HG03439 (cell line): Measurements from ENCODE around the gene PDZK1.
"Not testable (repeated sequence)": the region's sequence is repeated elsewhere in the genome, so short reads cannot be mapped to it uniquely, and the experiment has no call there.

Experiments
- ATAC-seq: cut with Tn5 transposase; IDR thresholded peaks from one replicate; pipeline ENCODE4 v1.9.1; 2021; ENCODE audit warnings: mild to moderate bottlenecking, moderate library complexity; ENCODE audit not compliant: unreplicated experiment

The PDZK1 gene

DNA sequence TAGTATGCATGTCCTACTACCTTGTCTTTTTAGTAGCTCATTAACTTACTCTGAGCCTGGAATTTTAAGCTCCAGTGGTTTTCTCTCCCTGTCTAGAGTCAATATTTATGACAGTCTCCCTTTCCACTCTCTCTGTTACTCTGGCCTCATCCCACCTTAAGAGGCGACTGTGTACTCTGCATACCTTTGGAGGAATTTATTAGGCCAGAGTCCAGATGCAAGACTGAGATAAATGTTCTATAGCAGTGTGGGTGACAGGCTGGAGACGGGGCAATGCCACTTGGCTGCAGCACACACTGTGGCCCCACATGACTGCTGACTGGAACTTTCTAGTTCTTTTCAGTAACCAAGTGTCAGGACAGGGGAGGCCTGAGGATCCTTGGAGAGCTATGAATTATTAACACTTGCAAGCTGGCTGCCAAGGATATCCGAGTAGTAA lies 4.1 kb upstream of the PDZK1 start:
- no peak for ATAC-seq

DNA sequence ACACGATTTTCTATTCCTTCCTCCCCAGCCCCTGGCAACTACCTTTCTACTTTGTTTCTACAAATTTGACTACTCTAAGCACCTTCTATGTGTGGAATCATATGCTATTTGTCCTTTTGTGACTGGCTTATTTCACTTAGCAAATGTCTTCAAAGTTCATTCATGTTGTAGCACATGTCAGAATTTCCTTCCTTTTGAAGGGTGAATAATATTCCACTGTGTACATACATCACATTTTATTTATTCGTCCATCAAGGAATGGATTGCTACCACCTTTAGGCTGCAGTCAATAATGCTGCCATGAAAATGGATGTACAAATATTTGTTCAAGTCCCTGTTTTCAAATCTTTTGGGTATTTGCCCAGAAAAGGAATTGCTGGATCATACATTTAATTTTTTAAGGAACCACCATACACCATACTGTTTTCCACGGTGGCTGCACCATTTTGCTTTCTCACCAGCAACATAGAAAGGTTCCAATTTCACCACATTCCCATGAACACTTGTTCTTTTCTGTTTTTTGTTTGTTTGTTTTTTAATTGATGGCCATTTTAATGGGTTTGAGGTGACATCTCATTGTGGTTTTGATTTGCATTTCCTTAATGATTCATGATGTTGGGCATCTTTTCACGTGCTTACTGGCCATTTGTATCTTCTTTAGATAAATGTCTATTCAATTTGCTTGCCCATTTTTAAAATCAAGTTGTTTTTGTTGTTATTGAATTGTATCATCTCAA lies 3.3 kb upstream of the PDZK1 start:
- no peak for ATAC-seq

DNA sequence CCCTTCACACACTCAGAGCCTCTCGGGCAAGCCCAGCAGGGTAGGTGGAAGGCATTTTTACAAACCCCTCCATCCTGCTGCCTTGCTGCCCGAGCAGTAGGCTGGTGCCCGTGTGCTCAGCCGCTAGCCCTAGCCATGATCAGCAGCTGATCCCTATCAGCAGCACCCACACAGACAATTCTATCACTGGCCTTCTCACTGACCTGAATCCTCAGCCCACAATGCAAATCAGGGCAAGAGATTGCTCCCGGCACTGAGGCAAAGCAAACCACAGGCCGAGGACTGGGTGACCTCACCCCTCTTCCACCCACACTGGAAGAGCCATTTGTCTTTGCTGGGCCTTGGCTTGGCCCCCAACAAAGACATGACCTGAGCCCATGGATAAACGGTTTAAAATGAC lies 895 bp upstream of the PDZK1 start:
- no peak for ATAC-seq

DNA sequence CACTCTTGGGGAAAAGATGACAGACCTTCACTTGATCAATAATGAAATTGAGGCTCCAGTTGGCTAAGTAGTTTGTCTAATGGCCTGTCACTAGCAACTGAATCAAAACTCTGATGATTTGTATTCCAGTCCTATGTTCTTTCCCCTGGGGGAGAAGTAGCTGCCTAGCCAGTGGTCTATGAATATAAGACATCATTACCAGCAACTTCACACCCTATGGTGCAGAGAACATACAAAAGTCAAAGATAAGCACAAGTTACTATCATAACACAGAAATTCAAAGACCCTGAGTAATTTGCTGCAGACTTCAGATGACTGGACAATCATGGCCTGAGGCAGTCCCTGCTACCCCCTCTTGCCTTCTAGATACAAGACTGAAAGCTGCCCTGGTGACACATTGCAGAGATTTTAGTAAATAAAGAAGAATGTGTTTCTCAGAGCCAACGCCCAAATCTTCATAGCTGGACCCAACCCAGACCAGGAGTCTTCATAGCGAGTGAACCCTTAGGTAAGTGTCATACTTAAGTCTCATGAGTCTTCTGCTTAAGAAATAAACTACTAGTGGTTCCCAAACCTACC lies 993 bp downstream of the PDZK1 start:
- ATAC-seq: no peak

DNA sequence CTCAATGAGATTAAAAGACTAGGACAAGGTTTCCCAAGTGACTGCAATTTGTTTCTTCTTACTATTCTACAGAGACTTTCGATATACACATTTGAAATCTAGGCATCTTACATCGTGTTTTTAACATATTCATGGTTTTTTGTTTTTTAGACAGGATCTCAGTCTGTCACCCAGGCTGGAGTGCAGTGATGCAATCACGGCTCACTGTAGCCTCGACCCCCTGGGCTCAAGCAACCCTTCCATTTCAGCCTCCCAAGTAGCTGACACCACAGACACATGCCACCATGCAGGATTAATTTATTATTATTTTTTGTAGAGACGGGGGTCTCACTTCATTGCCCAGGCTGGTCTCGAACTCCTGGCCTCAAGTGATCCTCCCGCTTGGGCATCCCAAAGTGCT lies 1.5 kb downstream of the PDZK1 start:
- ATAC-seq: no peak

DNA sequence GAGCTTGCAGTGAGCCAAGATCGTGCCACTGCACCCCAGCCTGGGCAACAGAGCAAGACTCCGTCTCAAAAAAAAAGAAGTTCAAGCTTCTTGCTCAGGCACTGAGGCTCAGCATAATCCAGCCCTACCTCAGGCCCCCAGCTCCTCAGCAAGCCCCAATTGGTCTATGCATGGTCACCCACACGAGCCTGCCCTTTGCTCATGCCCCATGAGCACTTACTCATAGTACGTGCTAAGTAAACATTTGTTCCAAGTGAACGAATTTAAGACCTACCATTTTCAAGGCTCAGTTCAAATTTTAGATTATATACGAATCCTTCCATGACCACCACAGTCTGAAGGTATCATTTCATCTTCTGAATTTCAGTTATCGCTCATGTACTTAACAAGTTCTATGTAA lies 4.3 kb downstream of the PDZK1 start:
- ATAC-seq: no peak

DNA sequence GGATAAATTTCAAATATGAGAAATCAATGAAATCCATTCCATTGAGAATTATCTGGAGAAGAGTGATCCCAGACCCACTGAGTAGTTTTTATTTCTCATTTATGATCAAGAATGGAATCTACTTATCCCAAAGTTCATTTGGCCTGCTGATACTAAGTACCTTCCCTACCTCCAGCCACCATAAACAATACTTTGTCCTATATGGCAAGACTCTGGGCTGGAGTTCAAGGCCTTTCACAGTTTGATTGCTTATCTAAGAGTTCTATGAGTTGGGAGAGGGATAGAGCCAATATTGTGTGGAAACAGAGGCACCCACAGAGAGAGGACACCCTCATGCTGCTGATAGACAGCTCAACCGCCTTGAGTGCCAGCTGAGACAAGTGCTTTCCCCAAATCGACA lies 5.1 kb downstream of the PDZK1 start:
- no peak for ATAC-seq

DNA sequence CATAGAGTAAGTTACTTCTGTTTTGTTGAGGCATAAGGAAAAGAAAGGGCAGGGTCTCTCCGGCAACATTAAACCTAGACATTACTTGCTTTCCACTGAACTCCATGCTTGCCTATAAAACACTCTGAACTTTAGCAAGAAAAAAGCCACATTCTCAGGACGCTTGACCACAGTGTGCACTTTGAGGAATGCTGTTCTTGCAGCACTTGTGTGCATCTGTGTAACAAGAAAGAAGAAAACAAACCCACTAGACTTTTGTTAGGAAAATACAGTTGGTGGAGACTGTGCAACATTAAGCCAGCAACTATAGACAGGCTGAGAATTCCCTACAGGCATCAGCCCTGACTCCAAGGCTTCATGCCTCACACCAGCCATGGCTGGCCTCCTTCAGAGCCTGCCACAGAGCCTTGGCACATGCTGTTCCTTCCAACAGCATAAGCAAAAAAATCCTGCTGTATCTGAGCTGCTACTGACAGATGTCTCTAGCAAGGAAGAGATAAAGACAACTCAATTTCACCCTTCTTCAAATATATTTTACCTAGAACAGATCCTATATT lies 5.8 kb downstream of the PDZK1 start:
- ATAC-seq: no peak

DNA sequence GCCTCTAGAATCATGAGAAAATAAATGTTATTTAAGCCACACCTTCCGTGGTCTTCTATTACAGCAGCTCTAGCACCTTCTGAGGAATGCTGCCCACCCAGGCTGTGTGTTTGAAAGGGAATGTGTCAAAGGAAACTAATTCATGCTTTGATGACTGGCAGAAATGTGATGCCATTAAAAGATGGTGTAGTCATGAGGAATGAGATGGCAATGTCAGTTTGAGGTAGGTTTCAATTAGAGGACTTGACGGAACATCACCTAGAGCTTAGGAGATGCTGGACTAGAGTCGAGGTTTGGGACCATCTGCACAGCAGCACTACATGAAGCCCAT lies 10.6 kb downstream of the PDZK1 start:
- ATAC-seq: no peak

DNA sequence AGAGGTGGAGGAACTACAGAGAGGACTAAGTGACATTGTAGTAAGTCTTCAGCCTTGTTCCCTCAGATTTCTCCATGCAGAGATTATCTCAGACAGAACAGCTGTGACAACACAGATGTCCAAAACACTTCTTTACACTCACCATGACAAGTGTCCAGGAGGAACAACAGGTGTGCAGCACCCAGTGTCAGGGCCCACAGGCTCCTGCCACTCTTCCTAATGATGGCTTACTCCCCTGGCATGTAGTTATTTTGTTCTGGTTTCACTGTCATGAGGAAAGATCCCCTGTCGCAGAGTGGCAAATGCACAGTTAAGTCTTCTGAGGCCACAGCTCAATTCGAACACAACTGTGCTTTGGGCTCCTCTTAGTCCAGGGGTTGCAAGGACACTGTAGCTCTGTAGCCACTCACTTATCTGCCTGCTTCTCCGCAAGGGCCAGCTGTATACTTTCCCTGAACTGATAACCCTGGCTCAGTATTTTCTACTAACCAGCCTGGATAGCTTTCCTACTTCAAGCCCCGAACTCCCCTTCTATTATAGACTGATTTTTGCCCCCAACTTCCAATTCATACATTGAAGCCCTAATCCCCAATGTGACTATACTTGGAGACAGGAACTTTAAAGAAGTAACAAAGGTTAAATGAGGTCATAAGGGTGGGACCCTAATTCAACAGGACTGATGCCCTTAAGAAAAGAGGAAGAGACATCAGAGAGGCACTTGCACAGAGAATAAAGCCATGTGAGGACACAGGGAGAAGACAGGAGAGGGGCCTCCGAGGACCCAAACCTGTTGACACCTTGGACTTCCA lies 11.1 kb downstream of the PDZK1 start:
- no peak for ATAC-seq

DNA sequence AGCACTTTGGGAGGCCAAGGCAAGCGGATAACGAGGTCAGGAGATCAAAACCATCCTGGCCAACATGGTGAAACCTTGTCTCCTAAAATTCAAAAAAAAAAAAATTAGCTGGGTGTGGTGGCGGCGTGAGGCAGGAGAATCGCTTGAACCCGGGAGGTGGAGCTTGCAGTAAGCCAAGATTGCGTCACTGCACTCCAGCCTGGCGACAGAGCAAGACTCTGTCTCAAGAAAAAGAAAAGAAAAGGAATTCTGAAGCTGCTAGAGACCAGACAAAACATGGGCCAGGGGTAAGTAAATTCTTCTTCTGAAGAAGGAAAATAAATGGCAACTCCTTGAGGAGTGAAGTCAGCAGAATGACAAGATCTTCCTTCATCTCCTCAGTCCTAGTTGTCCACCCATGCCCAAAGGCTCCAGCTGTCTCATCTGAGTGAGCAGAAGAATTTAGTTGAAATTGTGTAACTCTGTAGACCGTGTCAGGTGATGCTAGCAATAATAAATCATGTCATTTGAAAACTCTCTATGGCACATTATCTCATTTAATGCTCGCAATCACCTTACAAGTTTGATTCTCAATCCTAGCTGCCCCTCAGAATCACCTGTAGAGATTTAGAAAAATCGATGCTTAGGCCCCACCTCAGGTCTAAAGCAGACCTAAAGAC lies 14.3 kb downstream of the PDZK1 start:
- ATAC-seq: no peak

DNA sequence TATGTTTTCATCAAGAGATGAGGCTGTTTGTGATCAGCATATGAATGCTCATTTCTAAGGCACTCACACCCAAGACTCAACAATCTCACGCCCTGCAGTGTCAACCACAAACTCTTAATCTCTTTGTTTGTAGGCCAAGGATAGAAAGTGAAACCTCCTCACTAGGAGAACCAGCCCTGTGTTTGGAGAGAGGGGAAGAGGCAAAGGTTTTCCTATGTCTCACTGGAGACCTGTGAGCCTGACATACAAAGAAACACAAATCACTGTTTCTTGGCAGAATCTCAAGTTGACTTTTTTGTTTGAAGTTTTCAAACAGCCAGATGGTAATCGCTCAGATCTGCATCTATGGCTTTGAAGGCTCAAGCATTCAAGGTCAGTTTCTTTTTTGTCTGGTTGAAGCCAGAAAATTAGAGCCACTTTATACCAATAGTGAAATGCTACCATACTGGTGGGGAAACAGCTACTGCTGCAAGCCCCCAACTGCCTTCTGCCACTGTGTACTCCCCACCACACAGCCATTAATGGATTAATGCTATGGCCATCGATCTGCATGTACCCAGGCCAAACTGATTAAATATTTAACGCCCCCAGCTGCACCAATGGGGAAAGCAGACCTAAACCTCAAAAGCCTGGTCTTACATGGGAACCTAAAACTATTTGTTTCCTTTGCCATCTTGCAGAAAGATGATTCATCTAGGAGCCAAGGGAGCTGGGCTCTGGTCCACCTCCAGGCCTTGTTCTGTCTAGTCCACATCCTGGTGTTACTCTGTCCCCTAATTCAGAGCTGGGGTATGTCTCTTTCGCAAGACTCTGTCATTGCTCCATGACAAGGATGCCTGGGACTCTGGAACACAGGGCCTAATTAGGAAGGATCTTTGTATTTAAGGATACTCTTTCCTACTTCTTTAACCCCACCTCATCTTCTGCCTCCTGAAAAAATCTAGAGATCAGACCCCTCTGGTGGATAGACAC lies 16.3 kb downstream of the PDZK1 start:
- ATAC-seq: no peak

DNA sequence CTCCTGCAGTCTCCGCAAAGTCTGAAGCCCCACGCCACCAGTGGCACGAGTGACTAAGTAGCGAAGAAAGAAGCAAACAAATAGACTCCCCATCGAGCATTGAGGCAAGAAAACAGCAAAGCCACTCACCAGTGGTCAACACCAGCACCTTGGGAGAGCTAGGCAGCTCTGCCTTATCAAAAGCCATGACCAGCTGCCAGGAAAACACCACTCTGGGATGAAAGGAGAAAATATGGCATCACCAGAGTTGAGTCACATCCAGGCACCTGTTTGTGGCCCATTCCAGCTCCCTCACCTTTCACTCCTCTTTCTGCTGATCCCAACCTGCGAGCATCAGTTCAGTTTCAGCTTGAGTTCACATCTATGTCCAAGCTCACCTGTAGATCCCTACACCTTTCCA lies 17.2 kb downstream of the PDZK1 start:
- ATAC-seq: no peak

DNA sequence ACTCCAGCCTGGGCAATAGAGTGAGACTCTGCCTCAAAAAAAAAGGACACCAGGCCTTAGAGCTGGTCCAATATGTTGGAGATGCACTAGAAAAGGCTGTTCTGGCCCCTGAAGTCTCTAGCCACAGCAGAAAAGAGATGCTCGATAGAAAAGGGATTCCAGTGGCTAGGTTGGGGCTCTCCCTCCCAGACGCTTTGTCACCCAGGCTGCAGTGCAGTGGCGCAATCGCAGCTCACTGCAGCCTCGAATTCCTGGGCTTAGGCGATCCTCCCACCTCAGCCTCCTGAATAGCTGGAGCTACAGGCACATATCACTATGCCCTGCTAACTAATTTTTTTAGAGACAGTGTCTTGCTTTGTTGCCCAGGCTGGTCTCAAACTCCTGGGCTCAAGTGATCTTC lies 18.2 kb downstream of the PDZK1 start:
- no peak for ATAC-seq

DNA sequence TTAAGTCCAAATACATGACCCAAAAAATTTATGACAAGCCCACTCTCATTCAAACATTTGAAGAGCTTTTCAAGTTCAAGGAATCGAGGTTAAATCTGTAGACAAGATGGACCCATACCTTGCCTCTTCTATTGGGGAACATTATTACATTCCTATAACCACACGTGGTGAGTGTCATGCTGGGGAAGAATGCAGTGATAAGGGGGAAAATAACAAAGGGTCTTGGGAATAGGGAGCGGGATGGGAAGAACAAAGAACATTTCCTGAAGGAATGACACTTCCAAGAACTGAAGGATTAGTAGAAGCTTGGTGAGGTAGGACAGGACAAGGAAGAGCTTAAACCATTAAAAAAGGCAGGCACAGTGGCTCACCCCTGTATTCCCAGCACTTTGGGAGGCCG lies 18.8 kb downstream of the PDZK1 start:
- no peak for ATAC-seq

DNA sequence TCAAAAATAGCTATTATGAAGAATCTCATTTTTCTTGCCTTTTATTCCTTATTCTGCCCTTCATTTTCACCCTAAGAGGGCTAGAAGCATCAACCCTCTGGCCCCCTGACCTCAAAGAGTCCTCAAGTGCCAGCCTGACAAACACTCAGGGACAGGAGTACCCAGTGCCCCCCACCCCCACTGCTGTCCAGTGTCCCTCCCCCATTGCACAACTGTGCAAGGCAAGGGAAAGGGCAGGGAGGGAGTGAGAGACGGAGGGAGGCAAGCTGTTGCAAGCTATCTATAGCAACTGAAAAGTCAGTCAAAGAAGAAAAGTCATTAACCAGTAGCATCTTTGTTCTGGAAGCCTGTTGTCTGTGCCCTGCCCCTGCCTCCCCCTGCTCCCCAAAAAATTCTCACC lies 21.1 kb downstream of the PDZK1 start:
- ATAC-seq: not testable (repeated sequence)

DNA sequence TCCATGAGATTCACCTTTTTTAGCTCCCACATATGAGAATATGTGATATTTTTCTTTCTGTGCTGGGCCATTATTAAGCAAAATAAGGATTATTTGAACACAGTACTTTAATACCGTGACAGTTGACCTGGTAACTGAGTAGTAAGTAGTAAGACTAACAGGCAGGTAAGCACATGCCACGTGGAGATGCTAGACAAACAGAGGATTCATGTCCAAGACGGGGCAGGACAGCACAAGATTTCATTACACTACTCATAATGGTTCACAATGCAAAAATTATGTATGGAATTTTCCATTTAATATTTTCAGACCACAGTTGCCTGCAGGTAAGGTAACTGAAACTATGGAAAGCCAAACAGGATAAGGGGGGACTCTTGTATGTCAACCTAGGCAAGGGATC lies 22.3 kb downstream of the PDZK1 start:
- not testable (repeated sequence) for ATAC-seq

DNA sequence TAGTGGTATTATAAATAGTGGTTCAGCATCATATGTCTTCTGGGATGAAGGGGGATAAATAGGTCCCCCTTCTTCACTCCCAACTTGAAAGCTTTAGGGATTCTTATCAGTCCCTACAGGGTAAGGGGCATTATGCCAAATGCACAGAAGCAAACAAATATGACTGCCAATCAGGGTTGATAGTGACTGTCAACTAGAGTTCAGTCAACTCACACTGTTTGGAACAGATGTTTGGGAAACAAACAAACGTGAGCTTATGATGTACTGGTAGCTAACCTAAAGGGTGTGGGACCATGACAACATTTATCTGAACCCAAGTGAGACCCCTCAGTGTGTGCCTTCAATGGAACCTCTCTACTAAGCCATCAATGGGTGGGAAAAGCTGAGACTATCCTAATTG lies 34.0 kb downstream of the PDZK1 start:
- ATAC-seq: not testable (repeated sequence)

DNA sequence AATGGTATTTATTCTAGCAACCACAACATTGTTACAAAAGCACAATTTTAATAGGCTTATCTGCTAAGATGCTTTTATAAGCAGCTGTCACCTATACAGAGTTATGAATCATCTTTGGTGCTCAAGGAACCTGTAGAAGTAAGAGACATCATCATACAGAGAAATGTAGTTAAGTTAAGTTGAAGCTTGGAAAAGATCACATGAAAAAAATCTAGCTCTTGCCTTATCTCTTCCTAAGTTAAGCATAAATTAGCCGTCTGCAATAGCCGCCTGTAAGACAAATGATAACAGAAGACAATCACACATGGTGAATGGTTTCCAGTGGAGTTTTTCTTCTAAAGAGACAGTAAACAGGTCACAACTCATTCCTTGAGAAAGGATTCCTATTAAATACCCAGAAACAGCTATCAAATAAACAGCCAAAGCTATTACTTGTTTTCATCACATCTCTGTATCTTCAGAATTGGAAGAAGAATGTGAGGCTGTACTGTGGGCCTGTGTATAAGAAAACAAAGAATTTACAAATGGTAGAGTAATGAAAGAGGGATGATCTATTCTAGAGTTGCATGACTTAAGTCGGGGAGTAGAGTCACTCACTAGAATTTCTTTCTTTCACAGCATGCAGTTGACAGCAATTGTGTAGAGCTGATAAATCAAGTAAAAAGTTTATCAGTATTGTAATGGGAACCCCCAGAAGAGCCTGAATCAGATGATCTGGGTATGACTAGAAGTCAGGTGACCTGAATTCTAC lies 36.0 kb downstream of the PDZK1 start:
- not testable (repeated sequence) for ATAC-seq
